ENCODE measurements around the gene PPP1CA.

DNA sequence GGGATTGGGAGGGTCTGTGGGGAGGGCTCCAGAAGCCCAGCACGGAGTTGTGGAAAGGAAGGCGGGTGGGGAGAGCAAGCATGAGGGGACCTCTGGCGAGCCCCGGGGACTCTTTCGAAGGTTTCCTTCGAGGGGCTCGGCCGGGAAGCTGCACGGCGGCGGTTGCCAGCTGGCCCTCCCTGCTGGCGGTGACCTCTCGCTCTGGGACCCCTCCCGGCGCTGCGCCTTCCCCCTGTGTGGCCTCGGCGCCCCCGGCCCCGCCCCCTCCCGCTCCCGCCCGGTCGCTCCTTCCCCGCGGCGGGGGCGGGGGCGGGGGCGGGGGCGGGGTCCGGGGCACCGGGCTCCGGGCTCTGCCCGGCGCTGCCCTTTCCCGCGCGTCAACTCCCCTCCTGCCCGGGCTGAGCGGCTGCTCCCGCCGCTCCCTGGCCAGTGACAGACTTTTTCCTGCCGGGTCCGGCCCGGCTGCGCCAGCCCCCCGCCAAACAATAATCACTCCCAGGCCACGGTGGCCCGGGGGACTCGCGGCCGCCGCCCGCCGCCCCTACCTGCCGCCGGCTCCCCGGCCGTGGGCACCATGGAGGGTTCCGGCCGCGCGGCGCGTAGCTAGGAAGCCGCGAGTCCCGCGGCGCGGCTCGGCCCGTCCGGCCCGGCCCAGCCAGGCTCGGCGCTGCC lies 29.2 kb downstream of the PPP1CA start:
- TF ChIP-seq, protein P1, sequence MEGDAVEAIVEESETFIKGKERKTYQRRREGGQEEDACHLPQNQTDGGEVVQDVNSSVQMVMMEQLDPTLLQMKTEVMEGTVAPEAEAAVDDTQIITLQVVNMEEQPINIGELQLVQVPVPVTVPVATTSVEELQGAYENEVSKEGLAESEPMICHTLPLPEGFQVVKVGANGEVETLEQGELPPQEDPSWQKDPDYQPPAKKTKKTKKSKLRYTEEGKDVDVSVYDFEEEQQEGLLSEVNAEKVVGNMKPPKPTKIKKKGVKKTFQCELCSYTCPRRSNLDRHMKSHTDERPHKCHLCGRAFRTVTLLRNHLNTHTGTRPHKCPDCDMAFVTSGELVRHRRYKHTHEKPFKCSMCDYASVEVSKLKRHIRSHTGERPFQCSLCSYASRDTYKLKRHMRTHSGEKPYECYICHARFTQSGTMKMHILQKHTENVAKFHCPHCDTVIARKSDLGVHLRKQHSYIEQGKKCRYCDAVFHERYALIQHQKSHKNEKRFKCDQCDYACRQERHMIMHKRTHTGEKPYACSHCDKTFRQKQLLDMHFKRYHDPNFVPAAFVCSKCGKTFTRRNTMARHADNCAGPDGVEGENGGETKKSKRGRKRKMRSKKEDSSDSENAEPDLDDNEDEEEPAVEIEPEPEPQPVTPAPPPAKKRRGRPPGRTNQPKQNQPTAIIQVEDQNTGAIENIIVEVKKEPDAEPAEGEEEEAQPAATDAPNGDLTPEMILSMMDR (IDR thresholded peaks at IDR 0.05; ENCODE audit: insufficient read depth, low read length), result no peak
- TF ChIP-seq, protein P2, sequence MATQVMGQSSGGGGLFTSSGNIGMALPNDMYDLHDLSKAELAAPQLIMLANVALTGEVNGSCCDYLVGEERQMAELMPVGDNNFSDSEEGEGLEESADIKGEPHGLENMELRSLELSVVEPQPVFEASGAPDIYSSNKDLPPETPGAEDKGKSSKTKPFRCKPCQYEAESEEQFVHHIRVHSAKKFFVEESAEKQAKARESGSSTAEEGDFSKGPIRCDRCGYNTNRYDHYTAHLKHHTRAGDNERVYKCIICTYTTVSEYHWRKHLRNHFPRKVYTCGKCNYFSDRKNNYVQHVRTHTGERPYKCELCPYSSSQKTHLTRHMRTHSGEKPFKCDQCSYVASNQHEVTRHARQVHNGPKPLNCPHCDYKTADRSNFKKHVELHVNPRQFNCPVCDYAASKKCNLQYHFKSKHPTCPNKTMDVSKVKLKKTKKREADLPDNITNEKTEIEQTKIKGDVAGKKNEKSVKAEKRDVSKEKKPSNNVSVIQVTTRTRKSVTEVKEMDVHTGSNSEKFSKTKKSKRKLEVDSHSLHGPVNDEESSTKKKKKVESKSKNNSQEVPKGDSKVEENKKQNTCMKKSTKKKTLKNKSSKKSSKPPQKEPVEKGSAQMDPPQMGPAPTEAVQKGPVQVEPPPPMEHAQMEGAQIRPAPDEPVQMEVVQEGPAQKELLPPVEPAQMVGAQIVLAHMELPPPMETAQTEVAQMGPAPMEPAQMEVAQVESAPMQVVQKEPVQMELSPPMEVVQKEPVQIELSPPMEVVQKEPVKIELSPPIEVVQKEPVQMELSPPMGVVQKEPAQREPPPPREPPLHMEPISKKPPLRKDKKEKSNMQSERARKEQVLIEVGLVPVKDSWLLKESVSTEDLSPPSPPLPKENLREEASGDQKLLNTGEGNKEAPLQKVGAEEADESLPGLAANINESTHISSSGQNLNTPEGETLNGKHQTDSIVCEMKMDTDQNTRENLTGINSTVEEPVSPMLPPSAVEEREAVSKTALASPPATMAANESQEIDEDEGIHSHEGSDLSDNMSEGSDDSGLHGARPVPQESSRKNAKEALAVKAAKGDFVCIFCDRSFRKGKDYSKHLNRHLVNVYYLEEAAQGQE (IDR thresholded peaks at IDR 0.05; ENCODE audit: insufficient replicate concordance, low read depth), result no peak
- TF ChIP-seq POLR2AphosphoS5 (IDR thresholded peaks at IDR 0.05; ENCODE audit: low read depth) (no peak), GABPA (IDR thresholded peaks at IDR 0.05; ENCODE audit: low read depth) (no peak), SPI1 (IDR thresholded peaks at IDR 0.05; ENCODE audit: borderline replicate concordance, low read depth) (no peak)
